HepG2 (cell line): ENCODE results near the gene CHCHD5. TPM values are rescaled to one million over a fixed set of nuclear protein-coding genes. Genes with fewer than 3 reads are reported as not detected.

Source experiments
- ATAC-seq: fragments of 200-7000 bp; cut with Tn5 transposase; 3 replicates; pipeline ENCODE4 v1.9.1; 2020; ENCODE audit warnings: mild to moderate bottlenecking, moderate library complexity
- BruUV-seq: library from RNA; stranded (reverse); fragments of 400-500 nt; replicated peaks from 2 replicates; lab custom pipeline; 2021; lab: Mats Ljungman, UMichigan
- CTCF ChIA-PET: fragments of 300-600 bp; formaldehyde crosslinking; extraction: SDS; loops from one replicate; lab custom pipeline; 2021; ENCODE audit warnings: low total read pairs, inconsistent platforms, low intra/inter-chr PET ratio; lab: Yijun Ruan, JAX
- POLR2A ChIA-PET: fragments of 350-600 bp; sonication (Branson Sonifier 250); formaldehyde crosslinking; loops from one replicate; lab custom pipeline; 2020; ENCODE audit warnings: antibody characterized with exemption, inconsistent platforms; lab: Yijun Ruan, JAX
- DNase-seq: peaks from one replicate; pipeline ENCODE4 v3.0.0-alpha.2; 2015; ENCODE audit warnings: low spot score
- FAIRE-seq: peaks from 3 replicates; lab custom pipeline; 2011; peaks lifted over from hg19 to GRCh38; lab: Jason Lieb, UNC
- H2AFZ ChIP-seq: one replicate; pipeline ENCODE4 v1.6.1; 2011; ENCODE audit warnings: low read length, inconsistent platforms
- H3K27ac ChIP-seq: fragments of 300-600 bp; 3 replicates; pipeline ENCODE4 v1.8.0; 2011; ENCODE audit warnings: mixed run types, mild to moderate bottlenecking, mixed read lengths, low read length, inconsistent platforms; ENCODE audit not compliant: insufficient read depth; ENCODE audit errors: extremely low read length
- H3K27me3 ChIP-seq, 2 experiments: fragments of 200-600 bp in 1 of 2; 2 replicates in 1 of 2; 3 replicates in 1 of 2; pipeline versions ENCODE4 v1.6.0 to v1.8.0; 2011; ENCODE audit warnings: low read length in 2 of 2, mild to moderate bottlenecking in 2 of 2, moderate library complexity in 2 of 2, inconsistent platforms in 1 of 2; ENCODE audit not compliant: insufficient read depth in 2 of 2, control insufficient read depth in 1 of 2
- H3K36me3 ChIP-seq, 2 experiments: fragments of 200-600 bp in 1 of 2; replicated peaks in 1 of 2; 2 replicates in 1 of 2; 3 replicates in 1 of 2; pipeline versions ENCODE4 v1.5.1 to v1.8.0; 2011; ENCODE audit warnings: low read length in 2 of 2, inconsistent platforms in 1 of 2; ENCODE audit not compliant: insufficient read depth in 2 of 2, control insufficient read depth in 1 of 2
- H3K4me1 ChIP-seq: 2 replicates; pipeline ENCODE4 v1.5.1; 2012; ENCODE audit warnings: low read length, inconsistent platforms; ENCODE audit not compliant: insufficient read depth
- H3K4me2 ChIP-seq: 2 replicates; pipeline ENCODE4 v1.6.0; 2011; ENCODE audit warnings: low read depth, low read length, inconsistent platforms
- H3K4me3 ChIP-seq, 3 experiments: fragments of 200-600 bp in 1 of 3; sonication (generic), shearing (Covaris generic) in 1 of 3; replicated peaks in 1 of 3; 2 replicates each; pipeline ENCODE4 v1.5.1; 2011 to 2016; ENCODE audit warnings: low read length in 3 of 3, inconsistent platforms in 2 of 3, low read depth in 2 of 3, mild to moderate bottlenecking in 2 of 3, control low read depth in 1 of 3, mixed read lengths in 1 of 3; ENCODE audit not compliant: insufficient read depth in 1 of 3
- H3K79me2 ChIP-seq: one replicate; pipeline ENCODE4 v1.6.1; 2011; ENCODE audit warnings: low read length, inconsistent platforms; ENCODE audit not compliant: insufficient read depth
- H3K9ac ChIP-seq: 2 replicates; pipeline ENCODE4 v1.6.0; 2011; ENCODE audit warnings: mild to moderate bottlenecking, low read depth, low read length, inconsistent platforms; ENCODE audit not compliant: insufficient read depth
- H3K9me3 ChIP-seq: 2 replicates; pipeline ENCODE4 v1.5.1; 2012; ENCODE audit warnings: mild to moderate bottlenecking, low read length
- H4K20me1 ChIP-seq: 2 replicates; pipeline ENCODE4 v1.6.0; 2011; ENCODE audit warnings: inconsistent platforms, mild to moderate bottlenecking, low read length, moderate library complexity; ENCODE audit not compliant: insufficient read depth
- ARID2 ChIP-seq: sonication (generic); formaldehyde crosslinking; IDR thresholded peaks from 2 replicates; pipeline ENCODE4 v1.8.1; 2022; ENCODE audit warnings: mild to moderate bottlenecking, missing genetic modification reagents, borderline replicate concordance
- HDAC6 ChIP-seq: fragments of 200-600 bp; sonication (generic); IDR thresholded peaks from 2 replicates; pipeline ENCODE4 v1.7.0; 2017; ENCODE audit warnings: mild to moderate bottlenecking, antibody characterized with exemption, low read length, low read depth
- HHEX ChIP-seq: IDR thresholded peaks from 2 replicates; pipeline ENCODE4 v1.6.1; 2016; ENCODE audit warnings: control low read depth
- ONECUT2 ChIP-seq: sonication (generic); formaldehyde crosslinking; IDR thresholded peaks from 2 replicates; pipeline ENCODE4 v1.4.0; 2020; ENCODE audit warnings: missing genetic modification reagents
- PBX3 ChIP-seq: sonication (generic); formaldehyde crosslinking; IDR thresholded peaks from 2 replicates; pipeline ENCODE4 v1.8.1; 2023; ENCODE audit warnings: missing genetic modification reagents, inconsistent platforms, borderline replicate concordance
- POGZ ChIP-seq: sonication (generic); formaldehyde crosslinking; IDR thresholded peaks from 2 replicates; pipeline ENCODE4 v1.4.0; 2020; ENCODE audit warnings: mild to moderate bottlenecking, missing genetic modification reagents
- RFX3 ChIP-seq: IDR thresholded peaks from 2 replicates; pipeline ENCODE4 v1.6.1; 2016; ENCODE audit warnings: missing biosample characterization, missing genetic modification reagents
- SNAPC4 ChIP-seq: sonication (generic); formaldehyde crosslinking; IDR thresholded peaks from 2 replicates; pipeline ENCODE4 v1.4.0; 2020; ENCODE audit warnings: mild to moderate bottlenecking, missing genetic modification reagents
- TCF7 ChIP-seq: sonication (generic); IDR thresholded peaks from 2 replicates; pipeline ENCODE4 v1.6.1; 2016; ENCODE audit warnings: antibody characterized with exemption, low read depth
- TEAD3 ChIP-seq: optimal IDR thresholded peaks from 2 replicates; pipeline ENCODE3; 2016; ENCODE audit warnings: borderline replicate concordance
- THAP11 ChIP-seq: IDR thresholded peaks from 2 replicates; pipeline ENCODE4 v1.6.1; 2016; ENCODE audit warnings: missing biosample characterization, missing genetic modification reagents
- ZBTB38 ChIP-seq: sonication (generic); formaldehyde crosslinking; IDR thresholded peaks from 2 replicates; pipeline ENCODE4 v1.5.1; 2020; ENCODE audit warnings: mild to moderate bottlenecking, missing genetic modification reagents
- ZFP62 ChIP-seq: sonication (generic); formaldehyde crosslinking; IDR thresholded peaks from 2 replicates; pipeline ENCODE4 v1.4.0; 2020; ENCODE audit warnings: missing genetic modification reagents
- ZNF343 ChIP-seq: sonication (generic); formaldehyde crosslinking; IDR thresholded peaks from 2 replicates; pipeline ENCODE4 v1.4.0; 2020; ENCODE audit warnings: mild to moderate bottlenecking, missing genetic modification reagents
- ZNF557 ChIP-seq: sonication (generic); formaldehyde crosslinking; IDR thresholded peaks from 2 replicates; pipeline ENCODE4 v1.4.0; 2020; ENCODE audit warnings: missing genetic modification reagents
- ZNF678 ChIP-seq: sonication (generic); formaldehyde crosslinking; IDR thresholded peaks from 2 replicates; pipeline ENCODE4 v1.4.0; 2020; ENCODE audit warnings: mild to moderate bottlenecking, missing genetic modification reagents
- WGBS: methylation state at CpG from one replicate; pipeline ENCODE4 v1.1.6; 2017; ENCODE audit warnings: low lambda C conversion rate; 5-methylcytosine and 5-hydroxymethylcytosine counted together
- in situ Hi-C: cut with HindIII; loops from 2 replicates; pipeline ENCODE4 v1.10.0; 2017; ENCODE audit warnings: low pct_unique_long_range_greater_than_20kb; ENCODE audit not compliant: extremely low pct_ligation_motif_present
- intact Hi-C: fragments of 100-400 bp; cut with micrococcal nuclease; formaldehyde crosslinking; loops from one replicate; pipeline ENCODE4 v1.10.0; 2022; ENCODE audit not compliant: unreplicated experiment
- polyA plus RNA-seq, 8 experiments: library from polyadenylated mRNA; depleted of rRNA in 3 of 8; stranded (reverse) in 7 of 8; unstranded in 1 of 8; fragments of >200 nt; fragmentation: Illumina TruSeq in 4 of 8; extraction: Trizol in 4 of 8; gene quantifications; 2 replicates each; pipeline versions ENCODE4 v1.2.1 to v1.2.3, GENCODE V29; 2011 to 2016; ENCODE audit warnings: low read depth in 4 of 8, missing spikeins in 1 of 8, mixed read lengths in 1 of 8; ENCODE audit not compliant: insufficient read depth in 1 of 8
- total RNA-seq, 5 experiments: library from RNA; depleted of rRNA; stranded (reverse); fragments of >200 nt; fragmentation: Illumina TruSeq; extraction: Trizol; gene quantifications; 2 replicates each; pipeline ENCODE4 v1.2.3, GENCODE V29; 2016; ENCODE audit warnings: low read depth in 1 of 5
- TF ChIP-seq, protein P1 (sequence below): sonication (generic); formaldehyde crosslinking; IDR thresholded peaks from 2 replicates; pipeline ENCODE4 v1.5.0; 2020; ENCODE audit warnings: missing genetic modification reagents

Gene CHCHD5
- total and polyA plus RNA-seq, 2 of the 13 experiments (the other 11 are each of a cell fraction or from before 2014, with no cell fraction given), result 19.0 to 23.9 TPM

- Histone ChIP-seq H3K79me2 (no peaks in the 10 kb centered on the region), H3K27ac (no peak overlapping the region), H3K36me3 (no peaks in the 10 kb centered on the region), H3K4me2 (no peak overlapping the region), H3K4me1 (peaks cover 20% of the 10 kb centered on the region), H3K9ac (no peak overlapping the region), H3K9me3 (no peaks in the 10 kb centered on the region), H3K4me3 (no peak overlapping the region), H2AFZ (no peak overlapping the region), H4K20me1 (no peaks in the 10 kb centered on the region), H3K27me3 (peaks cover 0 to 1% of the 10 kb centered on the region in 2 experiments; a peak in 1 of 5 replicates)
- ATAC-seq (no peak), DNase-seq (no peak), FAIRE-seq (no peak)
- in situ Hi-C loops (loop anchor here (5.0 kb wide), 1 partner anchor 121 kb away; the partner anchor contains the start of gene NT5DC4), intact Hi-C loops (no loop called here)
- TF ChIP-seq ZNF678 (CRISPR knock-in tag), result no peak
- no peak for TF ChIP-seq HDAC6
- TF ChIP-seq, protein P1, sequence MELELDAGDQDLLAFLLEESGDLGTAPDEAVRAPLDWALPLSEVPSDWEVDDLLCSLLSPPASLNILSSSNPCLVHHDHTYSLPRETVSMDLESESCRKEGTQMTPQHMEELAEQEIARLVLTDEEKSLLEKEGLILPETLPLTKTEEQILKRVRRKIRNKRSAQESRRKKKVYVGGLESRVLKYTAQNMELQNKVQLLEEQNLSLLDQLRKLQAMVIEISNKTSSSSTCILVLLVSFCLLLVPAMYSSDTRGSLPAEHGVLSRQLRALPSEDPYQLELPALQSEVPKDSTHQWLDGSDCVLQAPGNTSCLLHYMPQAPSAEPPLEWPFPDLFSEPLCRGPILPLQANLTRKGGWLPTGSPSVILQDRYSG (CRISPR knock-in tag), result no peak
- TF ChIP-seq THAP11 (CRISPR knock-in tag), result no peak
- TF ChIP-seq ZNF343 (CRISPR knock-in tag), result no peak
- no peak for TF ChIP-seq TEAD3 (CRISPR knock-in tag)
- TF ChIP-seq TCF7, result no peak
- no peak for TF ChIP-seq POGZ (CRISPR knock-in tag)
- no peak for TF ChIP-seq ZFP62
- no peak for TF ChIP-seq HHEX (CRISPR knock-in tag)
- TF ChIP-seq ZNF557, result no peak
- TF ChIP-seq ZBTB38 (CRISPR knock-in tag), result no peak
- no peak for TF ChIP-seq PBX3 (CRISPR knock-in tag)
- no peak for TF ChIP-seq ARID2 (CRISPR knock-in tag)
- TF ChIP-seq ONECUT2, result no peak
- no peak for TF ChIP-seq SNAPC4
- no peak for TF ChIP-seq RFX3 (CRISPR knock-in tag)
- CTCF ChIA-PET, result interaction anchor here (4.1 kb wide), 1 partner anchor 124 kb away, joined by 96 read pairs; no protein-coding TSS in a partner anchor
- no TSS peak for BruUV-seq
- WGBS, result 74% methylated on average over 3 of the region's 3 CpGs
- POLR2A ChIA-PET, result interaction anchor here (2.4 kb wide), 1 partner anchor 124 kb away, joined by 11 read pairs; no protein-coding TSS in a partner anchor
Measured at GRCh38 chr2:112601754-112602153, 17.3 kb downstream of the CHCHD5 start.
